ENCODE results near the gene NT5C3A. TPM values are rescaled to one million over a fixed set of nuclear protein-coding genes. Genes with fewer than 3 reads are reported as not detected.
A peak's percentile ranks its signal among the peaks of the same experiment; 100 is the strongest.

Gene NT5C3A
- total and polyA plus RNA-seq, 9 of the 15 experiments (the other 6 are each of a cell fraction or from before 2014, with no cell fraction given): 18.6 to 60.1 (median 40.0) TPM

DNA sequence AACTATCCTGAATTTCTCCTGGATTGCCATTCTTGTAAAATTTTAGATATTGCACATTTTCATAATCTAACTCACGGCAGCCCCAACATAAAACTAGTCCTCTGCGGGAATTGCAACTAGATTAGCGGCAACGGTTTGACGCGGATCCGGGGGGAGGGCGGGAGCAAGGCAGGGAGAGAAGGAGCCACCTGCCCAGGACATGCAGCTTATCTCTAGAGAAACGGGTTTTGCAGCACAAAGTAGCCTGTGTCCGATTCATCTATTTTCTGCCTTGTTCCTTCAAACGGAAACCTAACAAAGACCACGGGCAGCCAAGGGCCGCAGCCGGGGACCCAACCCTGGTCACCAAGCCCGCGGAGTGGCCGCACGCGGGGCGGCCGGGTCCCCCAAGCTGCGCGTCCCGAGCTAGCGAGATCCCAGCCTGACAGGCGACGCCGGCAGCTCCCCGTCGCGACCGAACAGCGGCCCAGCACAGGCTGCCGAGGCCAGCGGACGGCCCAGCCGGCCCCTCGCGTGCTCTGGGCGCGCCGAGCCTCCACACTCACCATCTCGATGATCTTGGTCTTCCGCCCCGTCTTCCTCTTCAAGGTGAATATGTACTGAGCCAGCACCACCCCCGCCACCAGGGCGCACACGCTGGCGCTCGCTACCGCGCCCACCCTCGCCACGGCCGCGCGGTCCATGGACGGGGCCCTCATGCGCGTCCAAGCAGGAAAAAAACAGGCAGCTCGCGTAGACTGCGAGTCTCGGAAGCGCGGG, at the start of gene NT5C3A (continued):
- no peak for TF ChIP-seq ZNF436 (CRISPR knock-in tag; IDR thresholded peaks at IDR 0.05)
- no peak for TF ChIP-seq NFE2 (IDR thresholded peaks at IDR 0.05; ENCODE audit: low read depth)
- TF ChIP-seq U2AF2 (optimal IDR thresholded peaks at IDR 0.05; ENCODE audit: low read depth, low read length): no peak
- peak; percentile 5 for TF ChIP-seq NEUROD1 (IDR thresholded peaks at IDR 0.05; ENCODE audit: borderline replicate concordance, low read depth, low read length, partially characterized antibody)
- no peak for TF ChIP-seq DACH1 (IDR thresholded peaks at IDR 0.05; ENCODE audit: partially characterized antibody)
- TF ChIP-seq, protein P1, sequence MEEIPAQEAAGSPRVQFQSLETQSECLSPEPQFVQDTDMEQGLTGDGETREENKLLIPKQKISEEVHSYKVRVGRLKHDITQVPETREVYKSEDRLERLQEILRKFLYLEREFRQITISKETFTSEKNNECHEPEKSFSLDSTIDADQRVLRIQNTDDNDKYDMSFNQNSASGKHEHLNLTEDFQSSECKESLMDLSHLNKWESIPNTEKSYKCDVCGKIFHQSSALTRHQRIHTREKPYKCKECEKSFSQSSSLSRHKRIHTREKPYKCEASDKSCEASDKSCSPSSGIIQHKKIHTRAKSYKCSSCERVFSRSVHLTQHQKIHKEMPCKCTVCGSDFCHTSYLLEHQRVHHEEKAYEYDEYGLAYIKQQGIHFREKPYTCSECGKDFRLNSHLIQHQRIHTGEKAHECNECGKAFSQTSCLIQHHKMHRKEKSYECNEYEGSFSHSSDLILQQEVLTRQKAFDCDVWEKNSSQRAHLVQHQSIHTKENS (CRISPR knock-in tag; IDR thresholded peaks at IDR 0.05): no peak
- no peak for TF ChIP-seq PHB (CRISPR knock-in tag; IDR thresholded peaks at IDR 0.05)
- TF ChIP-seq FOXK2 (conservative IDR thresholded peaks at IDR 0.05 in 1 of 2, IDR thresholded peaks at IDR 0.05 in 1 of 2; ENCODE audit: low read depth in 2 of 2): no peak
- no peak for TF ChIP-seq ZBTB40 (IDR thresholded peaks at IDR 0.05)
- TF ChIP-seq ZBTB40 (CRISPR knock-in tag; IDR thresholded peaks at IDR 0.05): no peak
- TF ChIP-seq RBBP5 (IDR thresholded peaks at IDR 0.05; ENCODE audit: borderline replicate concordance, insufficient read depth, low read length, poor library complexity, severe bottlenecking): peak; percentile 93
- no peak for TF ChIP-seq HDAC2 (IDR thresholded peaks at IDR 0.05)
- no peak for TF ChIP-seq ZNF586 (CRISPR knock-in tag; conservative IDR thresholded peaks at IDR 0.05)
- TF ChIP-seq HDAC3 (IDR thresholded peaks at IDR 0.05; ENCODE audit: borderline replicate concordance, partially characterized antibody): no peak
- TF ChIP-seq, protein P2, sequence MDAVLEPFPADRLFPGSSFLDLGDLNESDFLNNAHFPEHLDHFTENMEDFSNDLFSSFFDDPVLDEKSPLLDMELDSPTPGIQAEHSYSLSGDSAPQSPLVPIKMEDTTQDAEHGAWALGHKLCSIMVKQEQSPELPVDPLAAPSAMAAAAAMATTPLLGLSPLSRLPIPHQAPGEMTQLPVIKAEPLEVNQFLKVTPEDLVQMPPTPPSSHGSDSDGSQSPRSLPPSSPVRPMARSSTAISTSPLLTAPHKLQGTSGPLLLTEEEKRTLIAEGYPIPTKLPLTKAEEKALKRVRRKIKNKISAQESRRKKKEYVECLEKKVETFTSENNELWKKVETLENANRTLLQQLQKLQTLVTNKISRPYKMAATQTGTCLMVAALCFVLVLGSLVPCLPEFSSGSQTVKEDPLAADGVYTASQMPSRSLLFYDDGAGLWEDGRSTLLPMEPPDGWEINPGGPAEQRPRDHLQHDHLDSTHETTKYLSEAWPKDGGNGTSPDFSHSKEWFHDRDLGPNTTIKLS (IDR thresholded peaks at IDR 0.05; ENCODE audit: borderline replicate concordance, low read depth): peak; percentile 14; the same call in 1 of the 2 replicates
